ENCODE results near the gene GALNT2. TPM values are rescaled to one million over a fixed set of nuclear protein-coding genes. Genes with fewer than 3 reads are reported as not detected.

GALNT2 gene
- total and polyA plus RNA-seq, 2 experiments from 2014 or later, result 17.8 to 48.3 TPM

- no peak for TF ChIP-seq ZNF331 (CRISPR knock-in tag; IDR thresholded peaks at IDR 0.05; ENCODE audit: low read depth)
- TF ChIP-seq CREB1 (CRISPR knock-in tag; IDR thresholded peaks at IDR 0.05; ENCODE audit: low read depth), result no peak
- no peak for TF ChIP-seq ZNF114 (CRISPR knock-in tag; IDR thresholded peaks at IDR 0.05)
- TF ChIP-seq JUNB (IDR thresholded peaks at IDR 0.05; ENCODE audit: unreplicated experiment), result no peak
- TF ChIP-seq EZH2 (IDR thresholded peaks at IDR 0.05; ENCODE audit: low read depth, unreplicated experiment), result no peak
- TF ChIP-seq NANOG (IDR thresholded peaks at IDR 0.05; ENCODE audit: borderline replicate concordance), result no peak
Measured at GRCh38 chr1:230138561-230139239, 71.7 kb downstream of the GALNT2 start (continued).

DNA sequence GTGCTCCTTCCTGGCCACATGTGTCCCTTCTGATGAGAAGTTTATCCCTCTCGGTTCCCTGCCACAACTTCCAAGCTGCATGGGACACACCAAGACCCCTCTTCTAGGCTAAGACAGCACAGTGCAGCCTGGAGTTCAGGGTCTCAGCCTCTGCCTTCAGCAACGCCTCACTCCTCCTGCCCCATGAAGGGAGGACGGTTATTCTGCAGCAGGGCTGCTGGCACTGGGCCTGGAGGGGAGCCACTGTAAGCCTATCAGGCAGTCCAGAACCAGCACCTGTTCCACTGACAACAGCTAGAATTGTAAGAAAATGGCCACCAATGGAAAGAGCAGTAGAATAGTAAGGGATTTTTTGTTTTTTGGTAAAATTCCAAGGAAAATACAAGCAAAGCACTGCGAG, 72.3 kb downstream of the GALNT2 start:
- no peak overlapping the region for H3K4me2 ChIP-seq
- no peaks in the 10 kb centered on the region for H3K9me2 ChIP-seq (ENCODE audit: insufficient read depth)
- peaks cover 20% of the 10 kb centered on the region; the same call in 1 of the 2 replicates for H3K4me1 ChIP-seq (ENCODE audit: insufficient read depth)
- Mint-ChIP-seq H3K36me3 (ENCODE audit: low read depth) (no peaks in the 10 kb centered on the region), H3K4me3 (no peak overlapping the region), H3K27ac (no peak overlapping the region), H3K9me3 (no peaks in the 10 kb centered on the region), H3K4me1 (peaks cover 77% of the 10 kb centered on the region), H3K27me3 (ENCODE audit: insufficient read depth, low read depth, poor library complexity) (peaks cover 5% of the 10 kb centered on the region)
- peaks cover 62% of the 10 kb centered on the region for H3K79me2 ChIP-seq (replicated peaks; ENCODE audit: insufficient read depth)
- H3K27me3 ChIP-seq (ENCODE audit: insufficient read depth), result no peaks in the 10 kb centered on the region
- DNase-seq (ENCODE audit: low spot score) (no peak), ATAC-seq (no peak)
- no peaks in the 10 kb centered on the region for H3K36me3 ChIP-seq (ENCODE audit: insufficient read depth)
- H3K27ac ChIP-seq (ENCODE audit: low read depth), result no peak overlapping the region
- H3F3A ChIP-seq (replicated peaks; ENCODE audit: low read depth), result no peaks in the 10 kb centered on the region
- H2AFZ ChIP-seq, result no peak overlapping the region
- H3K4me3 ChIP-seq, result no peak overlapping the region
- H4K20me1 ChIP-seq (replicated peaks; ENCODE audit: insufficient read depth), result peaks cover 8% of the 10 kb centered on the region
- TF ChIP-seq STAT1 (IDR thresholded peaks at IDR 0.05; ENCODE audit: unreplicated experiment) (no peak), POLR2AphosphoS5 (IDR thresholded peaks at IDR 0.05; ENCODE audit: low read depth) (no peak), ZNF114 (CRISPR knock-in tag; IDR thresholded peaks at IDR 0.05) (no peak), EZH2phosphoT487 (IDR thresholded peaks at IDR 0.05; ENCODE audit: unreplicated experiment) (no peak), ZNF331 (CRISPR knock-in tag; IDR thresholded peaks at IDR 0.05; ENCODE audit: low read depth) (no peak), EZH2 (IDR thresholded peaks at IDR 0.05; ENCODE audit: low read depth, unreplicated experiment) (no peak), CTCF (conservative IDR thresholded peaks at IDR 0.05; ENCODE audit: low read depth in 2 of 2) (no peak)
- TF ChIP-seq, protein P1, sequence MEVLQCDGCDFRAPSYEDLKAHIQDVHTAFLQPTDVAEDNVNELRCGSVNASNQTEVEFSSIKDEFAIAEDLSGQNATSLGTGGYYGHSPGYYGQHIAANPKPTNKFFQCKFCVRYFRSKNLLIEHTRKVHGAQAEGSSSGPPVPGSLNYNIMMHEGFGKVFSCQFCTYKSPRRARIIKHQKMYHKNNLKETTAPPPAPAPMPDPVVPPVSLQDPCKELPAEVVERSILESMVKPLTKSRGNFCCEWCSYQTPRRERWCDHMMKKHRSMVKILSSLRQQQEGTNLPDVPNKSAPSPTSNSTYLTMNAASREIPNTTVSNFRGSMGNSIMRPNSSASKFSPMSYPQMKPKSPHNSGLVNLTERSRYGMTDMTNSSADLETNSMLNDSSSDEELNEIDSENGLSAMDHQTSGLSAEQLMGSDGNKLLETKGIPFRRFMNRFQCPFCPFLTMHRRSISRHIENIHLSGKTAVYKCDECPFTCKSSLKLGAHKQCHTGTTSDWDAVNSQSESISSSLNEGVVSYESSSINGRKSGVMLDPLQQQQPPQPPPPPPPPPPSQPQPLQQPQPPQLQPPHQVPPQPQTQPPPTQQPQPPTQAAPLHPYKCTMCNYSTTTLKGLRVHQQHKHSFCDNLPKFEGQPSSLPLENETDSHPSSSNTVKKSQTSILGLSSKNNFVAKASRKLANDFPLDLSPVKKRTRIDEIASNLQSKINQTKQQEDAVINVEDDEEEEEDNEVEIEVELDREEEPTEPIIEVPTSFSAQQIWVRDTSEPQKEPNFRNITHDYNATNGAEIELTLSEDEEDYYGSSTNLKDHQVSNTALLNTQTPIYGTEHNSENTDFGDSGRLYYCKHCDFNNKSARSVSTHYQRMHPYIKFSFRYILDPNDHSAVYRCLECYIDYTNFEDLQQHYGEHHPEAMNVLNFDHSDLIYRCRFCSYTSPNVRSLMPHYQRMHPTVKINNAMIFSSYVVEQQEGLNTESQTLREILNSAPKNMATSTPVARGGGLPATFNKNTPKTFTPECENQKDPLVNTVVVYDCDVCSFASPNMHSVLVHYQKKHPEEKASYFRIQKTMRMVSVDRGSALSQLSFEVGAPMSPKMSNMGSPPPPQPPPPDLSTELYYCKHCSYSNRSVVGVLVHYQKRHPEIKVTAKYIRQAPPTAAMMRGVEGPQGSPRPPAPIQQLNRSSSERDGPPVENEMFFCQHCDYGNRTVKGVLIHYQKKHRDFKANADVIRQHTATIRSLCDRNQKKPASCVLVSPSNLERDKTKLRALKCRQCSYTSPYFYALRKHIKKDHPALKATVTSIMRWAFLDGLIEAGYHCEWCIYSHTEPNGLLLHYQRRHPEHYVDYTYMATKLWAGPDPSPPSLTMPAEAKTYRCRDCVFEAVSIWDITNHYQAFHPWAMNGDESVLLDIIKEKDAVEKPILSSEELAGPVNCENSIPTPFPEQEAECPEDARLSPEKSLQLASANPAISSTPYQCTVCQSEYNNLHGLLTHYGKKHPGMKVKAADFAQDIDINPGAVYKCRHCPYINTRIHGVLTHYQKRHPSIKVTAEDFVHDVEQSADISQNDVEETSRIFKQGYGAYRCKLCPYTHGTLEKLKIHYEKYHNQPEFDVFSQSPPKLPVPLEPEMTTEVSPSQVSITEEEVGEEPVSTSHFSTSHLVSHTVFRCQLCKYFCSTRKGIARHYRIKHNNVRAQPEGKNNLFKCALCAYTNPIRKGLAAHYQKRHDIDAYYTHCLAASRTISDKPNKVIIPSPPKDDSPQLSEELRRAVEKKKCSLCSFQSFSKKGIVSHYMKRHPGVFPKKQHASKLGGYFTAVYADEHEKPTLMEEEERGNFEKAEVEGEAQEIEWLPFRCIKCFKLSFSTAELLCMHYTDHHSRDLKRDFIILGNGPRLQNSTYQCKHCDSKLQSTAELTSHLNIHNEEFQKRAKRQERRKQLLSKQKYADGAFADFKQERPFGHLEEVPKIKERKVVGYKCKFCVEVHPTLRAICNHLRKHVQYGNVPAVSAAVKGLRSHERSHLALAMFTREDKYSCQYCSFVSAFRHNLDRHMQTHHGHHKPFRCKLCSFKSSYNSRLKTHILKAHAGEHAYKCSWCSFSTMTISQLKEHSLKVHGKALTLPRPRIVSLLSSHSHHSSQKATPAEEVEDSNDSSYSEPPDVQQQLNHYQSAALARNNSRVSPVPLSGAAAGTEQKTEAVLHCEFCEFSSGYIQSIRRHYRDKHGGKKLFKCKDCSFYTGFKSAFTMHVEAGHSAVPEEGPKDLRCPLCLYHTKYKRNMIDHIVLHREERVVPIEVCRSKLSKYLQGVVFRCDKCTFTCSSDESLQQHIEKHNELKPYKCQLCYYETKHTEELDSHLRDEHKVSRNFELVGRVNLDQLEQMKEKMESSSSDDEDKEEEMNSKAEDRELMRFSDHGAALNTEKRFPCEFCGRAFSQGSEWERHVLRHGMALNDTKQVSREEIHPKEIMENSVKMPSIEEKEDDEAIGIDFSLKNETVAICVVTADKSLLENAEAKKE (CRISPR knock-in tag; IDR thresholded peaks at IDR 0.05), result no peak
- TF ChIP-seq, protein P2, sequence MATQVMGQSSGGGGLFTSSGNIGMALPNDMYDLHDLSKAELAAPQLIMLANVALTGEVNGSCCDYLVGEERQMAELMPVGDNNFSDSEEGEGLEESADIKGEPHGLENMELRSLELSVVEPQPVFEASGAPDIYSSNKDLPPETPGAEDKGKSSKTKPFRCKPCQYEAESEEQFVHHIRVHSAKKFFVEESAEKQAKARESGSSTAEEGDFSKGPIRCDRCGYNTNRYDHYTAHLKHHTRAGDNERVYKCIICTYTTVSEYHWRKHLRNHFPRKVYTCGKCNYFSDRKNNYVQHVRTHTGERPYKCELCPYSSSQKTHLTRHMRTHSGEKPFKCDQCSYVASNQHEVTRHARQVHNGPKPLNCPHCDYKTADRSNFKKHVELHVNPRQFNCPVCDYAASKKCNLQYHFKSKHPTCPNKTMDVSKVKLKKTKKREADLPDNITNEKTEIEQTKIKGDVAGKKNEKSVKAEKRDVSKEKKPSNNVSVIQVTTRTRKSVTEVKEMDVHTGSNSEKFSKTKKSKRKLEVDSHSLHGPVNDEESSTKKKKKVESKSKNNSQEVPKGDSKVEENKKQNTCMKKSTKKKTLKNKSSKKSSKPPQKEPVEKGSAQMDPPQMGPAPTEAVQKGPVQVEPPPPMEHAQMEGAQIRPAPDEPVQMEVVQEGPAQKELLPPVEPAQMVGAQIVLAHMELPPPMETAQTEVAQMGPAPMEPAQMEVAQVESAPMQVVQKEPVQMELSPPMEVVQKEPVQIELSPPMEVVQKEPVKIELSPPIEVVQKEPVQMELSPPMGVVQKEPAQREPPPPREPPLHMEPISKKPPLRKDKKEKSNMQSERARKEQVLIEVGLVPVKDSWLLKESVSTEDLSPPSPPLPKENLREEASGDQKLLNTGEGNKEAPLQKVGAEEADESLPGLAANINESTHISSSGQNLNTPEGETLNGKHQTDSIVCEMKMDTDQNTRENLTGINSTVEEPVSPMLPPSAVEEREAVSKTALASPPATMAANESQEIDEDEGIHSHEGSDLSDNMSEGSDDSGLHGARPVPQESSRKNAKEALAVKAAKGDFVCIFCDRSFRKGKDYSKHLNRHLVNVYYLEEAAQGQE (IDR thresholded peaks at IDR 0.05; ENCODE audit: unreplicated experiment), result no peak

All from GM23338 (cell line).